OCI-LY7 (cell line): ENCODE measurements around the gene AIMP1. TPM values are rescaled to one million over a fixed set of nuclear protein-coding genes. Genes with fewer than 3 reads are reported as not detected.

Experiments used
- BruUV-seq: library from RNA; stranded (reverse); fragments of 400-500 nt; replicated peaks from 2 replicates; lab custom pipeline; 2021; lab: Mats Ljungman, UMichigan
- CTCF ChIA-PET: fragments of 300-600 bp; sonication (Branson Sonifier 250); formaldehyde crosslinking; loops from one replicate; lab custom pipeline; 2022; ENCODE audit warnings: antibody characterized with exemption; ENCODE audit not compliant: unreplicated experiment; lab: Charles Lee
- POLR2A ChIA-PET: fragments of 300-600 bp; sonication (Branson Sonifier 250); formaldehyde crosslinking; loops from one replicate; lab custom pipeline; 2022; ENCODE audit warnings: antibody characterized with exemption; lab: Charles Lee
- DNase-seq: peaks from one replicate; pipeline ENCODE4 v3.0.0-alpha.2; 2015; ENCODE audit warnings: low spot score
- H2AFZ ChIP-seq: fragments of 200-600 bp; sonication (generic), shearing (Covaris generic); 2 replicates; pipeline ENCODE4 v1.6.1; 2014; ENCODE audit warnings: mild to moderate bottlenecking, antibody characterized with exemption, low read length, moderate library complexity
- H3K27ac ChIP-seq: fragments of 200-600 bp; sonication (generic); 2 replicates; pipeline ENCODE4 v1.5.1; 2014; ENCODE audit warnings: mixed run types, low read depth, mild to moderate bottlenecking, moderate library complexity, low read length, inconsistent platforms; ENCODE audit not compliant: poor library complexity, severe bottlenecking
- H3K36me3 ChIP-seq: fragments of 200-600 bp; sonication (generic); 2 replicates; pipeline ENCODE4 v1.6.1; 2014; ENCODE audit warnings: mild to moderate bottlenecking, antibody characterized with exemption, low read length, moderate library complexity, mixed read lengths; ENCODE audit not compliant: insufficient read depth
- H3K4me1 ChIP-seq: fragments of 200-600 bp; sonication (generic); 2 replicates; pipeline ENCODE4 v1.5.1; 2014; ENCODE audit warnings: mild to moderate bottlenecking, low read length; ENCODE audit not compliant: insufficient read depth, poor library complexity, severe bottlenecking
- H3K4me2 ChIP-seq: fragments of 200-600 bp; sonication (generic); 2 replicates; pipeline ENCODE4 v1.6.1; 2014; ENCODE audit warnings: mild to moderate bottlenecking, low read length
- H3K4me3 ChIP-seq: fragments of 200-600 bp; sonication (generic); 2 replicates; pipeline ENCODE4 v1.5.1; 2014; ENCODE audit warnings: mild to moderate bottlenecking, low read depth, low read length; ENCODE audit not compliant: poor library complexity, severe bottlenecking
- H3K79me2 ChIP-seq: fragments of 200-600 bp; sonication (generic); 2 replicates; pipeline ENCODE4 v1.6.1; 2016; ENCODE audit warnings: low read depth, mild to moderate bottlenecking, low read length, moderate library complexity, mixed read lengths; ENCODE audit not compliant: insufficient read depth
- H3K9me2 ChIP-seq: fragments of 200-600 bp; sonication (generic); 2 replicates; pipeline ENCODE4 v1.6.1; 2016; ENCODE audit warnings: mild to moderate bottlenecking, low read length, mixed read lengths; ENCODE audit not compliant: insufficient read depth
- H3K9me3 ChIP-seq: fragments of 200-600 bp; sonication (generic); 2 replicates; pipeline ENCODE4 v1.6.1; 2014; ENCODE audit warnings: mild to moderate bottlenecking, mixed run types, low read length, mixed read lengths
- H4K20me1 ChIP-seq: fragments of 200-600 bp; sonication (generic); 2 replicates; pipeline ENCODE4 v1.6.1; 2014; ENCODE audit warnings: mild to moderate bottlenecking, antibody characterized with exemption, low read length, moderate library complexity, mixed read lengths; ENCODE audit not compliant: insufficient read depth
- CTCF ChIP-seq: fragments of 200-600 bp; sonication (generic); conservative IDR thresholded peaks from 2 replicates; pipeline ENCODE4 v1.5.1; 2014; ENCODE audit warnings: mild to moderate bottlenecking, antibody characterized with exemption, low read length, moderate library complexity, mixed read lengths
- EZH2phosphoT487 ChIP-seq: fragments of 200-600 bp; sonication (generic); IDR thresholded peaks from 2 replicates; pipeline ENCODE4 v1.6.1; 2018; ENCODE audit warnings: low read depth, borderline replicate concordance, mild to moderate bottlenecking, mixed run types, antibody characterized with exemption, low read length, moderate library complexity, mixed read lengths
- intact Hi-C: fragments of 100-400 bp; cut with micrococcal nuclease; formaldehyde crosslinking; loops from one replicate; pipeline ENCODE4 v1.10.0; 2022; ENCODE audit not compliant: unreplicated experiment
- total RNA-seq, 2 experiments: library from RNA; depleted of rRNA in 1 of 2; stranded (reverse); fragments of >200 nt in 1 of 2; shearing (Covaris generic) in 1 of 2; gene quantifications; 2 replicates each; pipeline ENCODE4 v1.2.3, GENCODE V29; 2014 to 2022

Gene AIMP1
- total RNA-seq, 2 experiments from 2014 or later = 17.4 to 51.7 TPM

GRCh38 chr4:106303548-106304281 is 12.6 kb upstream of the AIMP1 start:
- ChIA-PET CTCF (no interaction called here), POLR2A (interaction anchor here (0.5 to 1.2 kb wide), 3 partner anchors 9 to 485 kb away, joined by 4 to 5 read pairs (median 4); no protein-coding TSS in a partner anchor)
- H3K4me2 ChIP-seq = no peak overlapping the region
- H3K4me1 ChIP-seq = no peaks in the 10 kb centered on the region
- intact Hi-C loops = no loop called here
- no peak overlapping the region for H3K27ac ChIP-seq
- no peak overlapping the region for H2AFZ ChIP-seq
- peaks cover 34% of the 10 kb centered on the region for H3K36me3 ChIP-seq
- no peaks in the 10 kb centered on the region for H3K79me2 ChIP-seq
- DNase-seq = no peak
- TF ChIP-seq EZH2phosphoT487 = no peak
- TF ChIP-seq CTCF = no peak
- no peak overlapping the region for H3K4me3 ChIP-seq
- H3K9me2 ChIP-seq = no peaks in the 10 kb centered on the region
- BruUV-seq = no TSS peak
- no peaks in the 10 kb centered on the region for H4K20me1 ChIP-seq
- no peaks in the 10 kb centered on the region for H3K9me3 ChIP-seq

- BruUV-seq = no TSS peak
- H3K9me2 ChIP-seq = no peaks in the 10 kb centered on the region
- no peak overlapping the region for H3K4me2 ChIP-seq
- CTCF ChIA-PET = no interaction called here
- intact Hi-C loops = no loop called here
- no peaks in the 10 kb centered on the region for H3K4me1 ChIP-seq
- POLR2A ChIA-PET = interaction anchor here (0.5 to 1.5 kb wide), 2 partner anchors 11 to 484 kb away, joined by 4 to 5 read pairs; partner anchors contain the start of gene TBCK
- no peaks in the 10 kb centered on the region for H3K9me3 ChIP-seq
- no peaks in the 10 kb centered on the region for H4K20me1 ChIP-seq
- H3K27ac ChIP-seq = no peak overlapping the region
- no peak overlapping the region for H2AFZ ChIP-seq
- no peaks in the 10 kb centered on the region for H3K79me2 ChIP-seq
- no peak overlapping the region for H3K4me3 ChIP-seq
- no peak for DNase-seq
- TF ChIP-seq CTCF (no peak), EZH2phosphoT487 (no peak)
- peaks cover 30% of the 10 kb centered on the region for H3K36me3 ChIP-seq
Observed at GRCh38 chr4:106304632-106305031, 11.7 kb upstream of the AIMP1 start.

- no TSS peak for BruUV-seq
- POLR2A ChIA-PET = interaction anchor here (1.5 kb wide), 1 partner anchor 10 kb away, joined by 4 read pairs; the partner anchor contains the start of gene TBCK
- CTCF ChIA-PET = no interaction called here
Observed at GRCh38 chr4:106305435-106306055, 10.8 kb upstream of the AIMP1 start.

More at GRCh38 chr4:106305435-106306055, 10.8 kb upstream of the AIMP1 start:
- no peak overlapping the region for H2AFZ ChIP-seq
- H3K36me3 ChIP-seq = peaks cover 21% of the 10 kb centered on the region
- H3K79me2 ChIP-seq = no peaks in the 10 kb centered on the region
- DNase-seq = no peak
- intact Hi-C loops = no loop called here
- H4K20me1 ChIP-seq = no peaks in the 10 kb centered on the region
- H3K27ac ChIP-seq = no peak overlapping the region
- H3K9me3 ChIP-seq = no peaks in the 10 kb centered on the region
- no peaks in the 10 kb centered on the region for H3K4me1 ChIP-seq
- H3K9me2 ChIP-seq = no peaks in the 10 kb centered on the region
- no peak overlapping the region for H3K4me2 ChIP-seq
- TF ChIP-seq CTCF (no peak), EZH2phosphoT487 (no peak)
- no peak overlapping the region for H3K4me3 ChIP-seq
